HG03460 (cell line): ENCODE data around the gene DYNC1I1.
"Not testable (repeated sequence)": the region's sequence is repeated elsewhere in the genome, so short reads cannot be mapped to it uniquely, and the experiment has no call there.

Source experiments
- ATAC-seq: cut with Tn5 transposase; IDR thresholded peaks from one replicate; pipeline ENCODE4 v1.9.1; 2021; ENCODE audit not compliant: unreplicated experiment

DYNC1I1 gene

GRCh38 chr7:95906851-95907250, 134.5 kb downstream of the DYNC1I1 start:
- ATAC-seq, result no peak

GRCh38 chr7:95907337-95907736, 135.0 kb downstream of the DYNC1I1 start:
- no peak for ATAC-seq

GRCh38 chr7:95908499-95908898, 136.1 kb downstream of the DYNC1I1 start:
- no peak for ATAC-seq

GRCh38 chr7:95910341-95910740, 138.0 kb downstream of the DYNC1I1 start:
- ATAC-seq, result no peak

GRCh38 chr7:95915731-95916130, 143.4 kb downstream of the DYNC1I1 start:
- ATAC-seq, result no peak

GRCh38 chr7:95916573-95917297, 144.4 kb downstream of the DYNC1I1 start:
- peak; percentile 76 for ATAC-seq

GRCh38 chr7:95917634-95918033, 145.3 kb downstream of the DYNC1I1 start:
- no peak for ATAC-seq

GRCh38 chr7:95919556-95919955, 147.2 kb downstream of the DYNC1I1 start:
- ATAC-seq, result no peak

GRCh38 chr7:95921543-95921942, 149.2 kb downstream of the DYNC1I1 start:
- ATAC-seq, result no peak

- no peak for ATAC-seq
Observed at GRCh38 chr7:95922191-95922590, 149.8 kb downstream of the DYNC1I1 start.

- ATAC-seq, result no peak
Observed at GRCh38 chr7:95925236-95925635, 152.9 kb downstream of the DYNC1I1 start.

- no peak for ATAC-seq
Observed at GRCh38 chr7:95925971-95926370, 153.6 kb downstream of the DYNC1I1 start.

- ATAC-seq, result no peak
Observed at GRCh38 chr7:95927756-95928155, 155.4 kb downstream of the DYNC1I1 start.

- no peak for ATAC-seq
Observed at GRCh38 chr7:95929710-95930280, 157.4 kb downstream of the DYNC1I1 start.

- ATAC-seq, result no peak
Observed at GRCh38 chr7:95931460-95932232, 159.3 kb downstream of the DYNC1I1 start.

GRCh38 chr7:95933618-95934017, 161.3 kb downstream of the DYNC1I1 start:
- no peak for ATAC-seq

GRCh38 chr7:95944867-95945266, 172.5 kb downstream of the DYNC1I1 start:
- not testable (repeated sequence) for ATAC-seq

GRCh38 chr7:95950698-95951097, 178.3 kb downstream of the DYNC1I1 start:
- no peak for ATAC-seq

GRCh38 chr7:95951531-95951930, 179.2 kb downstream of the DYNC1I1 start:
- no peak for ATAC-seq

- no peak for ATAC-seq
Observed at GRCh38 chr7:95951997-95952795, 179.8 kb downstream of the DYNC1I1 start.

- ATAC-seq, result no peak
Observed at GRCh38 chr7:95952851-95953250, 180.5 kb downstream of the DYNC1I1 start.
